Epithelial cell of proximal tubule (primary cell): ENCODE data around the gene NPAT. TPM values are rescaled to one million over a fixed set of nuclear protein-coding genes. Genes with fewer than 3 reads are reported as not detected.

Experiments
- DNase-seq: peaks from one replicate; pipeline ENCODE4 v3.0.0-alpha.2; 2011; ENCODE audit warnings: low read depth
- H3K4me3 ChIP-seq: 2 replicates; pipeline ENCODE4 v1.5.1; 2011; ENCODE audit warnings: low read depth, mild to moderate bottlenecking, low read length
- total RNA-seq: library from RNA; depleted of rRNA; stranded (reverse); fragments of >200 nt; gene quantifications from 2 replicates; pipeline ENCODE4 v1.2.3, GENCODE V29; 2015
- TF ChIP-seq, protein P1 (sequence below): conservative IDR thresholded peaks from 2 replicates; pipeline ENCODE4 v1.5.1; 2012; ENCODE audit warnings: low read depth, mild to moderate bottlenecking, low read length

NPAT gene
- total RNA-seq, 1 donor from 2014 or later, result 9.6 TPM

DNA sequence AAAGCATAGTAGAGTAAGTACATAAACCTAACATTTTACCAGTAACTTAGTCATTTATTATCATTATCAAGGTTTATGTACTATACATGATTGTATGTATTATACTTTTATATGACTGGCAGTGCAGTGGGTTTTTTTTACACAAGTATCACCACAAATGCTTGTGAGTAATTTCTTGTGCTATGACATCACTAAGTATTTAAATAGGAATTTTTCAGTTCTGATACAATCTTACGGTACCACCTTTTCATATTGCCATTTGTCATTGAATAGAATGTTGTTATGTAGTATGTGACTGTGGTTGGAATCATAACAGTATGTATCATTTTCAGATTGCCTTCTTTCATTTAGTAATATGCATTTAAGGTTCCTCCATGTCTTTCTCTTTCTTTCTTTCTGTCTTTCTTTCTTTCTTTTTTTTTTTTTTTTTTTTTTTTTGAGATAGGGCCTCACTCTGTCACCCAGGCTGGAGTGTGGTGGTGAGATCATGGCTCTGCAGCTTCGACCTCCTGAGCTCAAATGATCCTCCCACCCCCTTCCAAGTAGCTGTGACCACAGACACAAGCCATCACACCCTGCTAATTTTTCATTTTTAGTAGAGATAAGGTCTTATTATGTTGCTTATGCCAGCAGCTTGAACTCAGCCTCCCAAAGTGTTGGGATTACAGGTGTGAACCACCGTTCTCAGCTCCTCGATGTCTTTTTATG, 19.0 kb upstream of the NPAT start:
- TF ChIP-seq, protein P1, sequence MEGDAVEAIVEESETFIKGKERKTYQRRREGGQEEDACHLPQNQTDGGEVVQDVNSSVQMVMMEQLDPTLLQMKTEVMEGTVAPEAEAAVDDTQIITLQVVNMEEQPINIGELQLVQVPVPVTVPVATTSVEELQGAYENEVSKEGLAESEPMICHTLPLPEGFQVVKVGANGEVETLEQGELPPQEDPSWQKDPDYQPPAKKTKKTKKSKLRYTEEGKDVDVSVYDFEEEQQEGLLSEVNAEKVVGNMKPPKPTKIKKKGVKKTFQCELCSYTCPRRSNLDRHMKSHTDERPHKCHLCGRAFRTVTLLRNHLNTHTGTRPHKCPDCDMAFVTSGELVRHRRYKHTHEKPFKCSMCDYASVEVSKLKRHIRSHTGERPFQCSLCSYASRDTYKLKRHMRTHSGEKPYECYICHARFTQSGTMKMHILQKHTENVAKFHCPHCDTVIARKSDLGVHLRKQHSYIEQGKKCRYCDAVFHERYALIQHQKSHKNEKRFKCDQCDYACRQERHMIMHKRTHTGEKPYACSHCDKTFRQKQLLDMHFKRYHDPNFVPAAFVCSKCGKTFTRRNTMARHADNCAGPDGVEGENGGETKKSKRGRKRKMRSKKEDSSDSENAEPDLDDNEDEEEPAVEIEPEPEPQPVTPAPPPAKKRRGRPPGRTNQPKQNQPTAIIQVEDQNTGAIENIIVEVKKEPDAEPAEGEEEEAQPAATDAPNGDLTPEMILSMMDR, result no peak
- no peak for DNase-seq
- H3K4me3 ChIP-seq, result no peak overlapping the region

DNA sequence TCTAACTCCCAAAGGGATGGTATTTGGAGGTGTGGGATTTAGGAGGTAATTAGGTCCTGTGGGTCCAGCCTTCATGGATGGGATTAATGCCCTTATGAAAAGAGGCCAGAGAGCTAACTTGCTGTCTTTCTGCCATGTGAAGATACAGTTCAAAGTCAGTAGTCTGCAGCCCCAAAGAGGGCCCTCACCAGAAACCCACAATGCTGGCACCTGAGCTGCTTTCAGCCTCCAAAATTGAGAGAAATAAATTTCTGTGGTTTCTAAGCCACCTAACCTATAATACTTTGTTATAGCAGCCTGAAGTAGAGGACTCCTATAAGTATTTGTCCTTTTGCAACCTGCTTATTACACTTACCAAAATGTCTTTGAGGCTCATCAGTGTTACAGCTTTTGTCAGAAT, 16.6 kb upstream of the NPAT start:
- TF ChIP-seq, protein P1, result no peak

DNA sequence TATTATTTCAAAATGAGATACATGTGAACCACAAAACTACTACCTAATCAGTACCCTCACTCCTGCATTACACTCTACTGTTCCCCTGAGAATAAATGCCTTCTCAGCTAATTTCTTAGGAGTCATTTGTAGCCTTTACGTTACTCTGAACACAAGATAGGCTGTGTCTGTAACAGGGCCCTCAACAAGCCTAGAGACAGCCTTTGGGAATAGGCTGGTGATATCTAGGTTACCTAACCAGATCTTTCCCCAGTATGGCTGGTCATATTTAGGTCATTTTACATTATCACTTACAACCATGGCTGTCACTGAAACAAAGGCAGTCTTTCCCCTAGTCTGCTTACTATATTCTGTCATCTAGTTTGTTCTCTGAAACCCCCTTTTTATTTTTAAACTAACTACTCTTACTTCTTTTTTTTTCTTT, 14.6 kb upstream of the NPAT start:
- H3K4me3 ChIP-seq, result no peak overlapping the region
- no peak for DNase-seq
- TF ChIP-seq, protein P1, result no peak

More for the DNA sequence above, 16.6 kb upstream of the NPAT start:
- no peak for DNase-seq
- no peak overlapping the region for H3K4me3 ChIP-seq

DNA sequence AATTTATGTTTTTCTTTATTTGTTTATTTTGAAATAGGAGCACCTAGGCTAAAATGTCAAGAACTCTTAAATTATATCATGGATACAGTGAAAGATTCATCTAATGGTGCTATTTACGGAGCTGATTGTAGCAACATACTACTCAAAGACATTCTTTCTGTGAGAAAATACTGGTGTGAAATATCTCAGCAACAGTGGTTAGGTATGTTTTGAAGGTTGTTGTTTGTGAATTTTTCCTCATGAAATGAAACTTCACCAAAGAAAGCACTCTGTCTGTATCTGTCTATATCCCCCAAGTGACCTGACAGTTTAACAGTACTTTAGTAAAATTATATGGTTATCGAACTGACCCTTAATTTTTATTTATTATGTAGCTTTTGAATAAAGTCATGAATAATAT, 13.2 kb upstream of the NPAT start:
- TF ChIP-seq, protein P1, result no peak
- DNase-seq, result no peak
- H3K4me3 ChIP-seq, result no peak overlapping the region

DNA sequence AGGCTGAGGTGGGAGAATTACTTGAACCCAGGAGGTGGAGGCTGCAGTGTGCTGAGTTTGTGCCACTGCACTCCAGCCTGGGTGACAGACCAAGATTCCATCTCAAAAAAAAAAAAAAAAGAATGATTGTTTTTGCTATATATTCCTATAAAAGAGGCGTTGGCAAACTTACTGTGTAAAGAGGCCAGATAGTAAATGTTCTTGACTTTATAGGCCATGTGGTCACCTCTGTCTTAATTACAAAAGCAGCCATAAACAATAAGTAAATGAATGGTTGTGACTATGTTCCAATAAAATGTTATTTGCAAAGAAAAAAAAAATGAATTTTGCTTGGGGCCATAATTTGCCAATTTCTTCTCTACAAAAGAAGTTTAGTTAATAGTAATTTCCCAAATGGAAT, 12.8 kb upstream of the NPAT start:
- no peak for DNase-seq
- H3K4me3 ChIP-seq, result no peak overlapping the region
- TF ChIP-seq, protein P1, result no peak

DNA sequence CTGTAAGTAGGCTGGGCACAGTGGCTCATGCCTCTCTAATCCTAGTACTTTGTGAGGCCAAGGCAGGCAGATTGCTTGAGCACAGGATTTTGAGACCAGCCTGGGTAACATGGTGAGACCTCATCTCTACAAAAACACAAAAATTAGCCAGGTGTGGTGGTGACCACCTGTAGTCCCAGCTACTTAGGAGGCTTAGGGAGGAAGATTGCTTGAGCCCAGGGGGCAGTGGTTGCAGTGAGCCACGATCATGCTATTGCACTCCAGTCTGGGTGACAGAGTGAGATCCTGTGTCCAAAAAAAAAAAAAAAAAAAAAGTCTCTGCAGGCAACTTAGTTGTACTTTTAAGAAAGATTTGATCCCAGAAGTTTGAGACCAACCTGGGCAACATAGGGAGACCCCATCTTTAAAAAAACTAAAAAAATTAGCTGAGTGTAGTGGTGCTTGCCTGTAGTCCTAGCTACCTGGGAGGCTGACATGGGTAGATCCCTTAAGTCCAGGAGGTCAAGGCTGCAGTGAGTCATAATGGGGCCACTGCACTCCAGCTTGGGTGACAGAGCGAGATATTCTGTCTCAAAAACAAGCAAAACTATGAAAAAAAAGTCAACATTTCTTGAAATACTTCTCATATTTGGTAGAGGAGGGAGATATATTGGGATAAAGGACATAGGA, 11.0 kb upstream of the NPAT start:
- DNase-seq, result no peak
- no peak overlapping the region for H3K4me3 ChIP-seq
- TF ChIP-seq, protein P1, result no peak
